22Rv1 (cell line): ENCODE results near the gene KCNAB1.

Experiments
- CTCF ChIP-seq: fragments of 450-650 bp; IDR thresholded peaks from 2 replicates; pipeline ENCODE4 v1.5.1; 2017; ENCODE audit warnings: mild to moderate bottlenecking
- ZFX ChIP-seq: fragments of 450-650 bp; IDR thresholded peaks from 2 replicates; pipeline ENCODE4 v1.6.1; 2017; ENCODE audit warnings: antibody characterized with exemption, borderline replicate concordance

GRCh38 chr3:156311930-156312329, 191.6 kb downstream of the KCNAB1 start:
- TF ChIP-seq CTCF: no peak
- no peak for TF ChIP-seq ZFX
